Measurements from ENCODE around the gene TAP2. TPM values are rescaled to one million over a fixed set of nuclear protein-coding genes. Genes with fewer than 3 reads are reported as not detected.
"Not testable (repeated sequence)": the region's sequence is repeated elsewhere in the genome, so short reads cannot be mapped to it uniquely, and the experiment has no call there.

The TAP2 gene
- total RNA-seq, 2 experiments from 2014 or later: 216 to 226 TPM

- peak overlapping the region; percentile 35 for H3K27ac Mint-ChIP-seq
- H3K27me3 Mint-ChIP-seq: no peaks in the 10 kb centered on the region
- no peak overlapping the region for H3K4me3 Mint-ChIP-seq
- H3K4me1 Mint-ChIP-seq: peaks cover 75% of the 10 kb centered on the region
- DNase-seq: no peak
- no peaks in the 10 kb centered on the region for H3K9me3 Mint-ChIP-seq
- peaks cover 72% of the 10 kb centered on the region for H3K36me3 Mint-ChIP-seq
Observed at GRCh38 chr6:32830936-32831335, 7.6 kb downstream of the TAP2 start.

GRCh38 chr6:32830017-32830416 lies 8.5 kb downstream of the TAP2 start:
- no peaks in the 10 kb centered on the region for H3K27me3 Mint-ChIP-seq
- no peaks in the 10 kb centered on the region for H3K9me3 Mint-ChIP-seq
- H3K27ac Mint-ChIP-seq: peak overlapping the region; percentile 55
- no peak for DNase-seq
- H3K36me3 Mint-ChIP-seq: peaks cover 63% of the 10 kb centered on the region
- no peak overlapping the region for H3K4me3 Mint-ChIP-seq
- peaks cover 66% of the 10 kb centered on the region for H3K4me1 Mint-ChIP-seq

GRCh38 chr6:32829495-32829894 lies 9.0 kb downstream of the TAP2 start:
- Mint-ChIP-seq H3K27ac (peak overlapping the region; percentile 22), H3K36me3 (peaks cover 57% of the 10 kb centered on the region), H3K9me3 (no peaks in the 10 kb centered on the region), H3K4me3 (no peak overlapping the region), H3K27me3 (no peaks in the 10 kb centered on the region), H3K4me1 (peaks cover 60% of the 10 kb centered on the region)
- no peak for DNase-seq

- H3K4me1 Mint-ChIP-seq: peaks cover 43% of the 10 kb centered on the region
- H3K4me3 Mint-ChIP-seq: no peak overlapping the region
Observed at GRCh38 chr6:32827025-32827424, 11.5 kb downstream of the TAP2 start.

GRCh38 chr6:32825966-32826365 lies 12.6 kb downstream of the TAP2 start:
- Mint-ChIP-seq H3K4me3 (no peak overlapping the region), H3K9me3 (no peaks in the 10 kb centered on the region), H3K36me3 (peaks cover 28% of the 10 kb centered on the region), H3K27ac (peak overlapping the region; percentile 63), H3K4me1 (peaks cover 36% of the 10 kb centered on the region), H3K27me3 (no peaks in the 10 kb centered on the region)
- DNase-seq: no peak

More at GRCh38 chr6:32827025-32827424, 11.5 kb downstream of the TAP2 start:
- peaks cover 36% of the 10 kb centered on the region for H3K36me3 Mint-ChIP-seq
- DNase-seq: no peak
- H3K27me3 Mint-ChIP-seq: no peaks in the 10 kb centered on the region
- no peaks in the 10 kb centered on the region for H3K9me3 Mint-ChIP-seq
- peak overlapping the region; percentile 70 for H3K27ac Mint-ChIP-seq

GRCh38 chr6:32819729-32820128 lies 18.8 kb downstream of the TAP2 start:
- Mint-ChIP-seq H3K9me3 (no peaks in the 10 kb centered on the region), H3K4me3 (no peak overlapping the region), H3K27ac (no peak overlapping the region)

GRCh38 chr6:32818867-32819266 lies 19.7 kb downstream of the TAP2 start:
- H3K4me1 Mint-ChIP-seq: peaks cover 17% of the 10 kb centered on the region
- no peak overlapping the region for H3K27ac Mint-ChIP-seq
- DNase-seq: no peak
- no peaks in the 10 kb centered on the region for H3K27me3 Mint-ChIP-seq
- no peaks in the 10 kb centered on the region for H3K36me3 Mint-ChIP-seq
- no peak overlapping the region for H3K4me3 Mint-ChIP-seq
- no peaks in the 10 kb centered on the region for H3K9me3 Mint-ChIP-seq

More at GRCh38 chr6:32819729-32820128, 18.8 kb downstream of the TAP2 start:
- Mint-ChIP-seq H3K27me3 (no peaks in the 10 kb centered on the region), H3K4me1 (peaks cover 17% of the 10 kb centered on the region), H3K36me3 (no peaks in the 10 kb centered on the region)
- DNase-seq: no peak

GRCh38 chr6:32816746-32817204 lies 21.8 kb downstream of the TAP2 start, which contains the start of gene HLA-DOB:
Gene HLA-DOB, minus strand, starts transcription at chr6:32817002. Its CDS starts 51 bp downstream, at chr6:32816951.
- H3K9me3 Mint-ChIP-seq: no peaks in the 10 kb centered on the region

GRCh38 chr6:32815996-32816395 lies 22.5 kb downstream of the TAP2 start:
- H3K27me3 Mint-ChIP-seq: no peaks in the 10 kb centered on the region
- H3K9me3 Mint-ChIP-seq: no peaks in the 10 kb centered on the region
- H3K36me3 Mint-ChIP-seq: no peaks in the 10 kb centered on the region
- no peak overlapping the region for H3K4me3 Mint-ChIP-seq
- H3K4me1 Mint-ChIP-seq: peaks cover 17% of the 10 kb centered on the region
- H3K27ac Mint-ChIP-seq: no peak overlapping the region
- DNase-seq: no peak

More at GRCh38 chr6:32816746-32817204, 21.8 kb downstream of the TAP2 start, which contains the start of gene HLA-DOB:
- Mint-ChIP-seq H3K27me3 (no peaks in the 10 kb centered on the region), H3K4me3 (peak within 1 kb of the TSS; percentile 50), H3K36me3 (no peaks in the 10 kb centered on the region), H3K27ac (peak within 1 kb of the TSS; percentile 70), H3K4me1 (peaks cover 17% of the 10 kb centered on the region)
- no peak for DNase-seq

- H3K36me3 Mint-ChIP-seq: no peaks in the 10 kb centered on the region
- peak overlapping the region; percentile 7 for H3K27ac Mint-ChIP-seq
- H3K27me3 Mint-ChIP-seq: no peaks in the 10 kb centered on the region
- H3K9me3 Mint-ChIP-seq: no peaks in the 10 kb centered on the region
- no peak for DNase-seq
- peaks cover 17% of the 10 kb centered on the region for H3K4me1 Mint-ChIP-seq
- H3K4me3 Mint-ChIP-seq: no peak overlapping the region
Observed at GRCh38 chr6:32815115-32815514, 23.4 kb downstream of the TAP2 start.

GRCh38 chr6:32814145-32814544 lies 24.4 kb downstream of the TAP2 start:
- peaks cover 14% of the 10 kb centered on the region for H3K4me1 Mint-ChIP-seq
- no peaks in the 10 kb centered on the region for H3K9me3 Mint-ChIP-seq
- no peaks in the 10 kb centered on the region for H3K36me3 Mint-ChIP-seq
- H3K4me3 Mint-ChIP-seq: no peak overlapping the region
- no peak overlapping the region for H3K27ac Mint-ChIP-seq
- no peaks in the 10 kb centered on the region for H3K27me3 Mint-ChIP-seq
- no peak for DNase-seq

GRCh38 chr6:32809171-32809570 lies 29.4 kb downstream of the TAP2 start:
- no peaks in the 10 kb centered on the region for H3K9me3 Mint-ChIP-seq
- H3K36me3 Mint-ChIP-seq: no peaks in the 10 kb centered on the region
- peaks cover 29% of the 10 kb centered on the region for H3K27me3 Mint-ChIP-seq
- no peak overlapping the region for H3K27ac Mint-ChIP-seq
- no peak overlapping the region for H3K4me3 Mint-ChIP-seq
- no peak for DNase-seq
- H3K4me1 Mint-ChIP-seq: peaks cover 2% of the 10 kb centered on the region

GRCh38 chr6:32807020-32807580 lies 31.4 kb downstream of the TAP2 start:
- no peaks in the 10 kb centered on the region for H3K9me3 Mint-ChIP-seq
- DNase-seq: no peak
- H3K4me1 Mint-ChIP-seq: peaks cover 2% of the 10 kb centered on the region
- H3K27me3 Mint-ChIP-seq: peaks cover 43% of the 10 kb centered on the region
- no peak overlapping the region for H3K4me3 Mint-ChIP-seq
- no peaks in the 10 kb centered on the region for H3K36me3 Mint-ChIP-seq
- H3K27ac Mint-ChIP-seq: no peak overlapping the region

- not testable (repeated sequence) for H3K9me3 Mint-ChIP-seq, H3K36me3 Mint-ChIP-seq, H3K4me1 Mint-ChIP-seq, DNase-seq, H3K27ac Mint-ChIP-seq, H3K4me3 Mint-ChIP-seq
- peaks cover 51% of the 10 kb centered on the region for H3K27me3 Mint-ChIP-seq
Observed at GRCh38 chr6:32805404-32805803, 33.1 kb downstream of the TAP2 start.

GRCh38 chr6:32803416-32803815 lies 35.1 kb downstream of the TAP2 start:
- Mint-ChIP-seq H3K4me3 (no peak overlapping the region), H3K4me1 (peaks cover 2% of the 10 kb centered on the region), H3K27me3 (peaks cover 59% of the 10 kb centered on the region), H3K9me3 (peaks cover 2% of the 10 kb centered on the region), H3K36me3 (no peaks in the 10 kb centered on the region), H3K27ac (no peak overlapping the region)
- no peak for DNase-seq

- Mint-ChIP-seq H3K4me1 (peaks cover 15% of the 10 kb centered on the region), H3K36me3 (no peaks in the 10 kb centered on the region), H3K27me3 (peaks cover 51% of the 10 kb centered on the region), H3K27ac (no peak overlapping the region), H3K4me3 (no peak overlapping the region), H3K9me3 (peaks cover 2% of the 10 kb centered on the region)
- no peak for DNase-seq
Observed at GRCh38 chr6:32799740-32800139, 38.8 kb downstream of the TAP2 start.

All from activated naive CD8-positive, alpha-beta T cell treated with anti-CD3 and anti-CD28 coated beads for 36 hours (primary cell).